ENCODE data around the gene RAB12. TPM values are rescaled to one million over a fixed set of nuclear protein-coding genes. Genes with fewer than 3 reads are reported as not detected.

The RAB12 gene
- polyA plus RNA-seq, 1 donor from 2014 or later, result 102 TPM

DNA sequence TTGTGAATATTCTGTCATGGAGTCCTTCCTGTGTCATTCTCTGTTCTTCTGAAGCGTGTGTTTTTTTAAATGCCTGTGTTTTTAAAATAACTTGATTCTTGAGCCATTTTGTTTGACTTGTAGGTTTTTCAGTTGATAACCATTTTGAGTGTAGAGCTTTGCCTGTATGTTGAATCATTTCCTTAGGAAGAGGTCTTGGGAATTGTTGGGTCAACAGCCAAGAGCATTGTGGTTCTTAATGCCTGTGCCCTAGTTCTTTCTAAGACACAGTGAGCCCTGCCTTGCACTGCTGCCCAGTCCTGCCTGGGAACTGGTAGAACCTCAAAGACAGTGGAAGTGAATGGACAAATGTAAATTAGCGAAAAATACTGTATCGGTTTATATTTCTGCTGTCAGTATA, 25.9 kb downstream of the RAB12 start:
- Histone ChIP-seq H3F3A (ENCODE audit: insufficient read depth, low read length, poor library complexity, severe bottlenecking) (no peaks in the 10 kb centered on the region), H3K36me3 (ENCODE audit: insufficient read depth, low read length) (peaks cover 18% of the 10 kb centered on the region), H3K4me2 (ENCODE audit: low read length) (no peak overlapping the region), H3K27me3 (ENCODE audit: insufficient read depth, low read depth, low read length) (no peaks in the 10 kb centered on the region), H3K4me3 (ENCODE audit: low read length) (no peak overlapping the region), H3K79me2 (replicated peaks; ENCODE audit: insufficient read depth, low read length) (peaks cover under 1% of the 10 kb centered on the region), H3K9me2 (ENCODE audit: insufficient read depth, low read length) (no peaks in the 10 kb centered on the region), H2AFZ (ENCODE audit: low read depth, low read length) (no peak overlapping the region), H3K9ac (ENCODE audit: low read length) (no peak overlapping the region), H4K20me1 (ENCODE audit: insufficient read depth) (no peaks in the 10 kb centered on the region), H3K27ac (ENCODE audit: low read length) (no peak overlapping the region), H3K9me3 (ENCODE audit: low read length) (no peaks in the 10 kb centered on the region)
- TF ChIP-seq RAD21 (conservative IDR thresholded peaks at IDR 0.05) (no peak), SMC3 (conservative IDR thresholded peaks at IDR 0.05; ENCODE audit: poor library complexity) (no peak), MXI1 (conservative IDR thresholded peaks at IDR 0.05; ENCODE audit: poor library complexity, severe bottlenecking) (no peak), EZH2 (IDR thresholded peaks at IDR 0.05; ENCODE audit: borderline replicate concordance, insufficient read depth, low read length, poor library complexity, severe bottlenecking) (no peak), TAF1 (IDR thresholded peaks at IDR 0.05; ENCODE audit: low read depth) (no peak), POLR2AphosphoS5 (IDR thresholded peaks at IDR 0.05) (no peak), EP300 (conservative IDR thresholded peaks at IDR 0.05; ENCODE audit: poor library complexity, severe bottlenecking) (no peak)
- TF ChIP-seq, protein P1, sequence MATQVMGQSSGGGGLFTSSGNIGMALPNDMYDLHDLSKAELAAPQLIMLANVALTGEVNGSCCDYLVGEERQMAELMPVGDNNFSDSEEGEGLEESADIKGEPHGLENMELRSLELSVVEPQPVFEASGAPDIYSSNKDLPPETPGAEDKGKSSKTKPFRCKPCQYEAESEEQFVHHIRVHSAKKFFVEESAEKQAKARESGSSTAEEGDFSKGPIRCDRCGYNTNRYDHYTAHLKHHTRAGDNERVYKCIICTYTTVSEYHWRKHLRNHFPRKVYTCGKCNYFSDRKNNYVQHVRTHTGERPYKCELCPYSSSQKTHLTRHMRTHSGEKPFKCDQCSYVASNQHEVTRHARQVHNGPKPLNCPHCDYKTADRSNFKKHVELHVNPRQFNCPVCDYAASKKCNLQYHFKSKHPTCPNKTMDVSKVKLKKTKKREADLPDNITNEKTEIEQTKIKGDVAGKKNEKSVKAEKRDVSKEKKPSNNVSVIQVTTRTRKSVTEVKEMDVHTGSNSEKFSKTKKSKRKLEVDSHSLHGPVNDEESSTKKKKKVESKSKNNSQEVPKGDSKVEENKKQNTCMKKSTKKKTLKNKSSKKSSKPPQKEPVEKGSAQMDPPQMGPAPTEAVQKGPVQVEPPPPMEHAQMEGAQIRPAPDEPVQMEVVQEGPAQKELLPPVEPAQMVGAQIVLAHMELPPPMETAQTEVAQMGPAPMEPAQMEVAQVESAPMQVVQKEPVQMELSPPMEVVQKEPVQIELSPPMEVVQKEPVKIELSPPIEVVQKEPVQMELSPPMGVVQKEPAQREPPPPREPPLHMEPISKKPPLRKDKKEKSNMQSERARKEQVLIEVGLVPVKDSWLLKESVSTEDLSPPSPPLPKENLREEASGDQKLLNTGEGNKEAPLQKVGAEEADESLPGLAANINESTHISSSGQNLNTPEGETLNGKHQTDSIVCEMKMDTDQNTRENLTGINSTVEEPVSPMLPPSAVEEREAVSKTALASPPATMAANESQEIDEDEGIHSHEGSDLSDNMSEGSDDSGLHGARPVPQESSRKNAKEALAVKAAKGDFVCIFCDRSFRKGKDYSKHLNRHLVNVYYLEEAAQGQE (IDR thresholded peaks at IDR 0.05; ENCODE audit: borderline replicate concordance), result no peak
- TF ChIP-seq, protein P2, sequence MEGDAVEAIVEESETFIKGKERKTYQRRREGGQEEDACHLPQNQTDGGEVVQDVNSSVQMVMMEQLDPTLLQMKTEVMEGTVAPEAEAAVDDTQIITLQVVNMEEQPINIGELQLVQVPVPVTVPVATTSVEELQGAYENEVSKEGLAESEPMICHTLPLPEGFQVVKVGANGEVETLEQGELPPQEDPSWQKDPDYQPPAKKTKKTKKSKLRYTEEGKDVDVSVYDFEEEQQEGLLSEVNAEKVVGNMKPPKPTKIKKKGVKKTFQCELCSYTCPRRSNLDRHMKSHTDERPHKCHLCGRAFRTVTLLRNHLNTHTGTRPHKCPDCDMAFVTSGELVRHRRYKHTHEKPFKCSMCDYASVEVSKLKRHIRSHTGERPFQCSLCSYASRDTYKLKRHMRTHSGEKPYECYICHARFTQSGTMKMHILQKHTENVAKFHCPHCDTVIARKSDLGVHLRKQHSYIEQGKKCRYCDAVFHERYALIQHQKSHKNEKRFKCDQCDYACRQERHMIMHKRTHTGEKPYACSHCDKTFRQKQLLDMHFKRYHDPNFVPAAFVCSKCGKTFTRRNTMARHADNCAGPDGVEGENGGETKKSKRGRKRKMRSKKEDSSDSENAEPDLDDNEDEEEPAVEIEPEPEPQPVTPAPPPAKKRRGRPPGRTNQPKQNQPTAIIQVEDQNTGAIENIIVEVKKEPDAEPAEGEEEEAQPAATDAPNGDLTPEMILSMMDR (IDR thresholded peaks at IDR 0.05; ENCODE audit: poor library complexity, severe bottlenecking), result no peak

DNA sequence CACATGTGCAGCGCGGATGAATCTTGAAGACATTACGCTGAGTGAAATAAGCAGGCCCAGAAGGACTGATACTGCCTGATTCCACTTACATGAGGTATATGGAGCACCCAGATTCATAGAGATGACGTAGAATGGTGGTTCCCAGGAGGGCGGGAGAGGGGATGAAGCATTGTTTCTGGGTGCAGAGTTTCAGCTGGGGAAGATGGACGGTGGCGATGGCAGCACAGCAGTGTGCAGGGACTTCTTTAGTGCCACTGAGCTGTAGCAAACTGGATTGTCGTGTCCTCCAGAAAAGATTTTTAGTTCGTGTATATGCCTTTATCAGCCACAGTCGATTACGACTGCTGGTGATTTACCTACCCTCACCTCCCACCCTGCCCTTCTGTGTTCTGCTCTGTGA, 30.5 kb downstream of the RAB12 start:
- H2AFZ ChIP-seq (ENCODE audit: low read depth, low read length), result no peak overlapping the region
- TF ChIP-seq TAF1 (IDR thresholded peaks at IDR 0.05; ENCODE audit: low read depth) (no peak), EP300 (conservative IDR thresholded peaks at IDR 0.05; ENCODE audit: poor library complexity, severe bottlenecking) (no peak), SMC3 (conservative IDR thresholded peaks at IDR 0.05; ENCODE audit: poor library complexity) (no peak), RAD21 (conservative IDR thresholded peaks at IDR 0.05) (no peak), MXI1 (conservative IDR thresholded peaks at IDR 0.05; ENCODE audit: poor library complexity, severe bottlenecking) (no peak), POLR2AphosphoS5 (IDR thresholded peaks at IDR 0.05) (no peak), EZH2 (IDR thresholded peaks at IDR 0.05; ENCODE audit: borderline replicate concordance, insufficient read depth, low read length, poor library complexity, severe bottlenecking) (no peak)
- TF ChIP-seq, protein P2 (IDR thresholded peaks at IDR 0.05; ENCODE audit: poor library complexity, severe bottlenecking), result no peak
- TF ChIP-seq, protein P1 (IDR thresholded peaks at IDR 0.05; ENCODE audit: borderline replicate concordance), result no peak
- no peak overlapping the region for H3K9ac ChIP-seq (ENCODE audit: low read length)
- no peaks in the 10 kb centered on the region for H3K9me2 ChIP-seq (ENCODE audit: insufficient read depth, low read length)
- no peak overlapping the region for H3K4me2 ChIP-seq (ENCODE audit: low read length)
- H4K20me1 ChIP-seq (ENCODE audit: insufficient read depth), result no peaks in the 10 kb centered on the region
- no peaks in the 10 kb centered on the region for H3F3A ChIP-seq (ENCODE audit: insufficient read depth, low read length, poor library complexity, severe bottlenecking)
- H3K27ac ChIP-seq (ENCODE audit: low read length), result no peak overlapping the region
- H3K9me3 ChIP-seq (ENCODE audit: low read length), result no peaks in the 10 kb centered on the region
- H3K79me2 ChIP-seq (replicated peaks; ENCODE audit: insufficient read depth, low read length), result no peaks in the 10 kb centered on the region
- no peak overlapping the region for H3K4me3 ChIP-seq (ENCODE audit: low read length)
- no peaks in the 10 kb centered on the region for H3K27me3 ChIP-seq (ENCODE audit: insufficient read depth, low read depth, low read length)
- peaks cover 13% of the 10 kb centered on the region for H3K36me3 ChIP-seq (ENCODE audit: insufficient read depth, low read length)
